Stomach (tissue), 4 donors: ENCODE measurements around the gene APCDD1.

Experiments used
- EP300 ChIP-seq: sonication (generic); formaldehyde crosslinking; IDR thresholded peaks from one replicate; pipeline ENCODE4 v1.6.1; 2017; ENCODE audit warnings: antibody characterized with exemption
- POLR2A ChIP-seq, 4 donors: fragments of 450-650 bp; IDR thresholded peaks; one replicate each; pipeline ENCODE4 v1.6.1; 2016; ENCODE audit warnings: antibody characterized with exemption in 4 of 4, control low read depth in 2 of 4, mild to moderate bottlenecking in 1 of 4, moderate library complexity in 1 of 4
- POLR2AphosphoS5 ChIP-seq, 3 donors: sonication (generic); formaldehyde crosslinking; IDR thresholded peaks; one replicate each; pipeline ENCODE4 v1.6.1; 2016; ENCODE audit warnings: antibody characterized with exemption in 3 of 3
- TF ChIP-seq, protein P1 (sequence below), 7 experiments: fragments of 450-650 bp in 4 of 7; fragments of 200-600 bp in 3 of 7; sonication (generic) in 3 of 7; IDR thresholded peaks; one replicate each; pipeline ENCODE4 v1.5.1; 2016 to 2019; ENCODE audit warnings: antibody characterized with exemption in 7 of 7, control low read depth in 2 of 7, mild to moderate bottlenecking in 1 of 7

DNA sequence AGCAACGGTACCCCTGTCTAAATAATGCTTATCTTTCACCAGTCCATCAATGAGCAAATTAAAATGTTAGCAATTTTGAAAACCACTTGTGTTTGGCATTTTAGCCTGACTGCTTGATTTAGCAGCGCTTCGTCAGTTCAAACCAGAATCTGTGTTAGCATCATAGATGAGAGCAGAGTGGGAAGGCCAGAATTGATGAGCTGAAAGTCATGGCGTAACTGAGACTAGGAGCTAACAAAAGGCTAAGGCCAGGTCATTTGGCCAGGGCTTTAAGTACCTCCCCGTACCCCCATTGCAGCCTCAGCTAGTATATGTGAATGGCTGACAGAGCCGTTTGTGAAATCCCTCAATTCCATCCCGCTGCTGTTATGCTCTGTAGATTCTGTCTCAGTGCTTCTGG, 16.0 kb downstream of the APCDD1 start:
- TF ChIP-seq, protein P1, sequence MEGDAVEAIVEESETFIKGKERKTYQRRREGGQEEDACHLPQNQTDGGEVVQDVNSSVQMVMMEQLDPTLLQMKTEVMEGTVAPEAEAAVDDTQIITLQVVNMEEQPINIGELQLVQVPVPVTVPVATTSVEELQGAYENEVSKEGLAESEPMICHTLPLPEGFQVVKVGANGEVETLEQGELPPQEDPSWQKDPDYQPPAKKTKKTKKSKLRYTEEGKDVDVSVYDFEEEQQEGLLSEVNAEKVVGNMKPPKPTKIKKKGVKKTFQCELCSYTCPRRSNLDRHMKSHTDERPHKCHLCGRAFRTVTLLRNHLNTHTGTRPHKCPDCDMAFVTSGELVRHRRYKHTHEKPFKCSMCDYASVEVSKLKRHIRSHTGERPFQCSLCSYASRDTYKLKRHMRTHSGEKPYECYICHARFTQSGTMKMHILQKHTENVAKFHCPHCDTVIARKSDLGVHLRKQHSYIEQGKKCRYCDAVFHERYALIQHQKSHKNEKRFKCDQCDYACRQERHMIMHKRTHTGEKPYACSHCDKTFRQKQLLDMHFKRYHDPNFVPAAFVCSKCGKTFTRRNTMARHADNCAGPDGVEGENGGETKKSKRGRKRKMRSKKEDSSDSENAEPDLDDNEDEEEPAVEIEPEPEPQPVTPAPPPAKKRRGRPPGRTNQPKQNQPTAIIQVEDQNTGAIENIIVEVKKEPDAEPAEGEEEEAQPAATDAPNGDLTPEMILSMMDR (IDR thresholded peaks at IDR 0.05), result no peak
- TF ChIP-seq POLR2A (IDR thresholded peaks at IDR 0.05), result no peak
- TF ChIP-seq POLR2AphosphoS5 (IDR thresholded peaks at IDR 0.05), result no peak
- no peak for TF ChIP-seq EP300
